K562 (cell line): ENCODE data around the gene LENEP. TPM values are rescaled to one million over a fixed set of nuclear protein-coding genes. Genes with fewer than 3 reads are reported as not detected.

Source experiments
- ATAC-seq: fragments of 200-7000 bp; cut with Tn5 transposase; 3 replicates; pipeline ENCODE4 v1.9.1; 2020; ENCODE audit warnings: moderate library complexity
- BruUV-seq: library from RNA; stranded (reverse); fragments of 400-500 nt; replicated peaks from 2 replicates; lab custom pipeline; 2021; lab: Mats Ljungman, UMichigan
- CTCF ChIA-PET: fragments of 300-600 bp; formaldehyde crosslinking; extraction: SDS; loops from one replicate; lab custom pipeline; 2021; ENCODE audit warnings: low intra/inter-chr PET ratio; lab: Yijun Ruan, JAX
- POLR2A ChIA-PET: fragments of 300-600, 350-650 bp; sonication (Branson Sonifier 250); formaldehyde crosslinking; extraction: SDS; loops from one replicate; lab custom pipeline; 2021; ENCODE audit warnings: antibody characterized with exemption, inconsistent platforms; lab: Yijun Ruan, JAX
- DNase-seq, 4 experiments: peaks; one replicate each; pipeline versions ENCODE4 v3.0.0 to v3.0.0-alpha.2; 2011 to 2018; ENCODE audit warnings: low spot score in 3 of 4, mixed read lengths in 3 of 4; ENCODE audit errors: extremely low read depth in 1 of 4
- FAIRE-seq: peaks from 2 replicates; lab custom pipeline; 2011; peaks lifted over from hg19 to GRCh38; lab: Jason Lieb, UNC
- H2AFZ ChIP-seq: 2 replicates; pipeline ENCODE4 v1.6.0; 2011; ENCODE audit warnings: low read depth, low read length, control low read depth, inconsistent platforms
- H3K27ac ChIP-seq: fragments of 200-600 bp; 3 replicates; pipeline ENCODE4 v1.8.0; 2011; ENCODE audit warnings: low read depth, mild to moderate bottlenecking, control low read depth, inconsistent platforms, low read length, moderate library complexity, mixed read lengths; ENCODE audit errors: extremely low read depth
- H3K27me3 ChIP-seq, 2 experiments: fragments of 300-600 bp in 1 of 2; 2 replicates in 1 of 2; 3 replicates in 1 of 2; pipeline versions ENCODE4 v1.6.0 to v1.8.0; 2011; ENCODE audit warnings: inconsistent platforms in 2 of 2, low read length in 2 of 2, mild to moderate bottlenecking in 1 of 2, mixed read lengths in 1 of 2, moderate library complexity in 1 of 2; ENCODE audit not compliant: control insufficient read depth in 2 of 2, insufficient read depth in 2 of 2
- H3K36me3 ChIP-seq: fragments of 300-600 bp; 3 replicates; pipeline ENCODE4 v1.8.0; 2011; ENCODE audit warnings: mild to moderate bottlenecking, low read length, inconsistent platforms; ENCODE audit not compliant: control insufficient read depth, insufficient read depth
- H3K4me1 ChIP-seq, 2 experiments: fragments of 200-600 bp in 1 of 2; replicated peaks in 1 of 2; 2 replicates in 1 of 2; 3 replicates in 1 of 2; pipeline versions ENCODE4 v1.5.1 to v1.8.0; 2011; ENCODE audit warnings: inconsistent platforms in 2 of 2, low read length in 2 of 2, mild to moderate bottlenecking in 1 of 2, mixed read lengths in 1 of 2, moderate library complexity in 1 of 2; ENCODE audit not compliant: control insufficient read depth in 2 of 2, insufficient read depth in 2 of 2
- H3K4me2 ChIP-seq: 2 replicates; pipeline ENCODE4 v1.6.1; 2011; ENCODE audit warnings: low read length, control low read depth, inconsistent platforms, mixed read lengths; ENCODE audit not compliant: insufficient read depth
- H3K4me3 ChIP-seq: fragments of 200-600 bp; sonication (generic), shearing (Covaris generic); 2 replicates; pipeline ENCODE4 v1.5.1; 2016; ENCODE audit warnings: control low read depth, inconsistent platforms
- H3K79me2 ChIP-seq: fragments of 200-600 bp; 3 replicates; pipeline ENCODE4 v1.8.0; 2011; ENCODE audit warnings: low read length, inconsistent platforms; ENCODE audit not compliant: control insufficient read depth, insufficient read depth
- H3K9ac ChIP-seq, 2 experiments: 2 replicates each; pipeline versions ENCODE4 v1.6.0 to v1.6.1; 2011; ENCODE audit warnings: low read depth in 2 of 2, low read length in 2 of 2, control low read depth in 1 of 2, inconsistent platforms in 1 of 2, mild to moderate bottlenecking in 1 of 2, mixed read lengths in 1 of 2; ENCODE audit not compliant: insufficient read depth in 1 of 2
- H3K9me1 ChIP-seq: one replicate; pipeline ENCODE4 v1.6.0; 2011; ENCODE audit warnings: inconsistent platforms, mild to moderate bottlenecking, low read length, moderate library complexity; ENCODE audit not compliant: control insufficient read depth, insufficient read depth
- H3K9me3 ChIP-seq: replicated peaks from 2 replicates; pipeline ENCODE4 v1.5.1; 2011; ENCODE audit warnings: low read depth, low read length, inconsistent platforms; ENCODE audit not compliant: control insufficient read depth, insufficient read depth
- H4K20me1 ChIP-seq: replicated peaks from 2 replicates; pipeline ENCODE4 v1.6.1; 2011; ENCODE audit warnings: low read length, inconsistent platforms, mixed read lengths; ENCODE audit not compliant: control insufficient read depth, insufficient read depth
- BDP1 ChIP-seq: IDR thresholded peaks from 3 replicates; pipeline ENCODE4 v1.6.1; 2011; ENCODE audit not compliant: insufficient read length, insufficient read depth
- CBX3 ChIP-seq, 2 experiments: IDR thresholded peaks; 1 replicate in 1 of 2; 2 replicates in 1 of 2; pipeline ENCODE4 v1.6.1; 2012; ENCODE audit warnings: inconsistent platforms in 2 of 2, low read length in 2 of 2, borderline replicate concordance in 1 of 2, control low read depth in 1 of 2
- SMARCE1 ChIP-seq: fragments of 450-650 bp; IDR thresholded peaks from 2 replicates; pipeline ENCODE4 v1.7.1; 2016; ENCODE audit warnings: mild to moderate bottlenecking
- ZNF224 ChIP-seq: sonication (generic); formaldehyde crosslinking; IDR thresholded peaks from 2 replicates; pipeline ENCODE4 v1.8.0; 2022; ENCODE audit warnings: mild to moderate bottlenecking, missing genetic modification reagents
- WGBS: fragments of 100-300 bp; shearing (Covaris generic); methylation state at CpG from one replicate; pipeline ENCODE4 v1.1.6; 2016; ENCODE audit warnings: low coverage, mixed read lengths; ENCODE audit not compliant: insufficient coverage; ENCODE audit errors: missing lambda C conversion rate; 5-methylcytosine and 5-hydroxymethylcytosine counted together
- in situ Hi-C: fragments of 300-500 bp; cut with MboI; formaldehyde crosslinking; loops from 4 replicates; pipeline ENCODE4 v1.15.0; 2018; ENCODE audit warnings: inconsistent platforms, mixed read lengths
- intact Hi-C: fragments of 100-400 bp; cut with micrococcal nuclease; formaldehyde crosslinking; loops from 2 replicates; pipeline ENCODE4 v1.14.2; 2022
- polyA plus RNA-seq, 8 experiments: library from polyadenylated mRNA; depleted of rRNA in 4 of 8; stranded (reverse) in 5 of 8; unstranded in 3 of 8; fragments of >200 nt; fragmentation: Nextera tagmentation in 2 of 8; fragmentation: Illumina TruSeq in 1 of 8; extraction: Ambion mirVana in 2 of 8; extraction: Trizol in 1 of 8; gene quantifications; 2 replicates each; pipeline versions ENCODE4 v1.2.1 to v1.2.3, GENCODE V29; 2011 to 2014; ENCODE audit warnings: inconsistent platforms in 1 of 8, missing spikeins in 1 of 8
- total RNA-seq, 7 experiments: library from RNA; depleted of rRNA in 6 of 7; stranded (reverse); fragments of >200 nt in 6 of 7; fragmentation: Illumina TruSeq in 2 of 7; extraction: Trizol in 2 of 7; gene quantifications; 2 replicates each; pipeline versions ENCODE4 v1.2.1 to v1.2.3, GENCODE V29; 2011 to 2021; ENCODE audit warnings: low replicate concordance in 1 of 7
- TF ChIP-seq, protein P1 (sequence below): IDR thresholded peaks from 2 replicates; pipeline ENCODE4 v1.6.1; 2016; ENCODE audit warnings: missing genetic modification characterization, missing compliant biosample characterization

The LENEP gene
- total and polyA plus RNA-seq, 9 of the 15 experiments (the other 6 are each of a cell fraction or from before 2014, with no cell fraction given): 0.23 to 0.87 (median 0.67) TPM; not detected in 5

GRCh38 chr1:154960446-154961136 lies 32.8 kb upstream of the LENEP start:
- BruUV-seq: TSS peak; percentile 64
- peak overlapping the region; percentile 97 to 99 for H3K9ac ChIP-seq
- CTCF ChIA-PET: interaction anchor here (0.5 to 2.7 kb wide), 4 partner anchors 40 to 89 kb away, joined by 3 to 28 read pairs (median 5); no protein-coding TSS in a partner anchor

More at GRCh38 chr1:154960446-154961136, 32.8 kb upstream of the LENEP start:
- TF ChIP-seq CBX3 (IDR thresholded peaks at IDR 0.05; ENCODE audit: borderline replicate concordance in 1 of 2, low read length in 2 of 2) (0 out of 3 replicates have a peak, but pooled peaks of 1 of the 2 experiments have one; percentile 15), BDP1 (no peak), ZNF224 (0 out of 2 replicates have a peak, but pooled peaks have one; percentile 25), SMARCE1 (0 out of 2 replicates have a peak, but pooled peaks have one; percentile 19)
- TF ChIP-seq, protein P1, sequence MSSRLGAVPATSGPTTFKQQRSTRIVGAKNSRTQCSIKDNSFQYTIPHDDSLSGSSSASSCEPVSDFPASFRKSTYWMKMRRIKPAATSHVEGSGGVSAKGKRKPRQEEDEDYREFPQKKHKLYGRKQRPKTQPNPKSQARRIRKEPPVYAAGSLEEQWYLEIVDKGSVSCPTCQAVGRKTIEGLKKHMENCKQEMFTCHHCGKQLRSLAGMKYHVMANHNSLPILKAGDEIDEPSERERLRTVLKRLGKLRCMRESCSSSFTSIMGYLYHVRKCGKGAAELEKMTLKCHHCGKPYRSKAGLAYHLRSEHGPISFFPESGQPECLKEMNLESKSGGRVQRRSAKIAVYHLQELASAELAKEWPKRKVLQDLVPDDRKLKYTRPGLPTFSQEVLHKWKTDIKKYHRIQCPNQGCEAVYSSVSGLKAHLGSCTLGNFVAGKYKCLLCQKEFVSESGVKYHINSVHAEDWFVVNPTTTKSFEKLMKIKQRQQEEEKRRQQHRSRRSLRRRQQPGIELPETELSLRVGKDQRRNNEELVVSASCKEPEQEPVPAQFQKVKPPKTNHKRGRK: peak; percentile 76
- WGBS: under 1% methylated on average over 10 of the region's 10 CpGs
- Histone ChIP-seq H3K27ac (peak overlapping the region; percentile 99), H3K4me2 (peak overlapping the region; percentile 90), H3K9me1 (no peaks in the 10 kb centered on the region), H3K9me3 (no peaks in the 10 kb centered on the region), H3K36me3 (peaks cover 49% of the 10 kb centered on the region; the same call in 2 of the 3 replicates), H3K4me3 (peak overlapping the region; percentile 91), H4K20me1 (no peaks in the 10 kb centered on the region), H3K27me3 (no peaks in the 10 kb centered on the region), H3K79me2 (peaks cover 36% of the 10 kb centered on the region), H3K4me1 (peaks cover 29 to 60% of the 10 kb centered on the region in 2 experiments), H2AFZ (no peak overlapping the region)
- ATAC-seq: no peak
- in situ Hi-C loops: no loop called here
- FAIRE-seq: peak; percentile 65
- POLR2A ChIA-PET: interaction anchor here (0.6 to 7.0 kb wide), 11 partner anchors 8 to 347 kb away, joined by 3 to 80 read pairs (median 4); partner anchors contain the start of genes CKS1B and SHC1
- intact Hi-C loops: loop anchor here (2.0 to 5.0 kb wide), 3 partner anchors 40 to 122 kb away; no protein-coding TSS in a partner anchor
- DNase-seq: no peak
